ENCODE measurements around the gene DMPK.

Gene DMPK

GRCh38 chr19:45779231-45780145, 2.8 kb downstream of the DMPK start:
- peak overlapping the region; percentile 54 for H3K9ac ChIP-seq (ENCODE audit: low read length)
- peak overlapping the region; percentile 77 for H3K4me3 ChIP-seq (ENCODE audit: low read length)
- H4K20me1 ChIP-seq (ENCODE audit: insufficient read depth, low read length): 0 out of 2 replicates have a peak, but pooled peaks cover 3% of the 10 kb centered on the region
- H3K9me3 ChIP-seq (ENCODE audit: insufficient read depth, low read length): no peaks in the 10 kb centered on the region
- peaks cover 4% of the 10 kb centered on the region for H3K36me3 ChIP-seq (replicated peaks; ENCODE audit: low read depth, low read length)
- H3K4me1 ChIP-seq (ENCODE audit: low read length): peaks cover 31% of the 10 kb centered on the region
- peak overlapping the region; percentile 77 for H3K4me2 ChIP-seq (ENCODE audit: low read length)
- H3K79me2 ChIP-seq (ENCODE audit: low read length): no peaks in the 10 kb centered on the region
- H3K27me3 ChIP-seq (ENCODE audit: low read depth, low read length): no peaks in the 10 kb centered on the region
- no peak for TF ChIP-seq EZH2phosphoT487 (IDR thresholded peaks at IDR 0.05; ENCODE audit: low read depth)
- peak; percentile 97 for TF ChIP-seq CTCF (IDR thresholded peaks at IDR 0.05; ENCODE audit: low read depth, low read length)
- peak overlapping the region; percentile 10; the same call in 1 of the 2 replicates for H3K27ac ChIP-seq (ENCODE audit: low read length)
- H2AFZ ChIP-seq (ENCODE audit: low read depth, low read length): peak overlapping the region; percentile 78

GRCh38 chr19:45778010-45778661, 4.2 kb downstream of the DMPK start:
- Histone ChIP-seq H3K4me1 (ENCODE audit: low read length) (peaks cover 31% of the 10 kb centered on the region), H3K9ac (ENCODE audit: low read length) (no peak overlapping the region), H3K36me3 (replicated peaks; ENCODE audit: low read depth, low read length) (peaks cover 4% of the 10 kb centered on the region), H3K79me2 (ENCODE audit: low read length) (no peaks in the 10 kb centered on the region), H3K27me3 (ENCODE audit: low read depth, low read length) (no peaks in the 10 kb centered on the region), H3K27ac (ENCODE audit: low read length) (no peak overlapping the region), H4K20me1 (ENCODE audit: insufficient read depth, low read length) (no peaks in the 10 kb centered on the region), H3K9me3 (ENCODE audit: insufficient read depth, low read length) (no peaks in the 10 kb centered on the region), H2AFZ (ENCODE audit: low read depth, low read length) (no peak overlapping the region), H3K4me2 (ENCODE audit: low read length) (peak overlapping the region; percentile 77), H3K4me3 (ENCODE audit: low read length) (peak overlapping the region; percentile 77)
- no peak for TF ChIP-seq CTCF (IDR thresholded peaks at IDR 0.05; ENCODE audit: low read depth, low read length)
- TF ChIP-seq EZH2phosphoT487 (IDR thresholded peaks at IDR 0.05; ENCODE audit: low read depth): no peak

GRCh38 chr19:45777395-45777961, 4.8 kb downstream of the DMPK start:
- TF ChIP-seq CTCF (IDR thresholded peaks at IDR 0.05; ENCODE audit: low read depth, low read length) (no peak), EZH2phosphoT487 (IDR thresholded peaks at IDR 0.05; ENCODE audit: low read depth) (no peak)
- H3K4me1 ChIP-seq (ENCODE audit: low read length): peaks cover 31% of the 10 kb centered on the region

GRCh38 chr19:45774765-45775164, 7.5 kb downstream of the DMPK start:
- peaks cover 10% of the 10 kb centered on the region for H3K4me1 ChIP-seq (ENCODE audit: low read length)
- H3K4me3 ChIP-seq (ENCODE audit: low read length): no peak overlapping the region
- no peak overlapping the region for H3K27ac ChIP-seq (ENCODE audit: low read length)
- H3K9me3 ChIP-seq (ENCODE audit: insufficient read depth, low read length): no peaks in the 10 kb centered on the region
- H3K4me2 ChIP-seq (ENCODE audit: low read length): no peak overlapping the region
- H2AFZ ChIP-seq (ENCODE audit: low read depth, low read length): no peak overlapping the region
- peaks cover 4% of the 10 kb centered on the region for H3K36me3 ChIP-seq (replicated peaks; ENCODE audit: low read depth, low read length)
- no peaks in the 10 kb centered on the region for H3K79me2 ChIP-seq (ENCODE audit: low read length)
- H3K9ac ChIP-seq (ENCODE audit: low read length): no peak overlapping the region
- no peaks in the 10 kb centered on the region for H4K20me1 ChIP-seq (ENCODE audit: insufficient read depth, low read length)
- TF ChIP-seq CTCF (IDR thresholded peaks at IDR 0.05; ENCODE audit: low read depth, low read length) (no peak), EZH2phosphoT487 (IDR thresholded peaks at IDR 0.05; ENCODE audit: low read depth) (no peak)
- H3K27me3 ChIP-seq (ENCODE audit: low read depth, low read length): no peaks in the 10 kb centered on the region

More at GRCh38 chr19:45777395-45777961, 4.8 kb downstream of the DMPK start:
- Histone ChIP-seq H3K36me3 (replicated peaks; ENCODE audit: low read depth, low read length) (peaks cover 4% of the 10 kb centered on the region), H2AFZ (ENCODE audit: low read depth, low read length) (no peak overlapping the region), H3K27me3 (ENCODE audit: low read depth, low read length) (no peaks in the 10 kb centered on the region), H3K4me3 (ENCODE audit: low read length) (no peak overlapping the region), H3K4me2 (ENCODE audit: low read length) (no peak overlapping the region), H3K27ac (ENCODE audit: low read length) (no peak overlapping the region), H3K9ac (ENCODE audit: low read length) (no peak overlapping the region), H4K20me1 (ENCODE audit: insufficient read depth, low read length) (no peaks in the 10 kb centered on the region), H3K9me3 (ENCODE audit: insufficient read depth, low read length) (no peaks in the 10 kb centered on the region), H3K79me2 (ENCODE audit: low read length) (no peaks in the 10 kb centered on the region)
